Transverse colon (tissue), 4 donors: ENCODE measurements around the gene SMAD7. TPM values are rescaled to one million over a fixed set of nuclear protein-coding genes. Genes with fewer than 3 reads are reported as not detected.

Experiments used
- DNase-seq: peaks from one replicate; pipeline ENCODE4 v3.0.0-alpha.2; 2019
- H3K27ac ChIP-seq, 4 donors: fragments of 200-600 bp; sonication (generic); 2 replicates each; pipeline ENCODE4 v1.5.1; 2016 to 2018; ENCODE audit warnings: inconsistent platforms in 4 of 4
- H3K27me3 ChIP-seq: fragments of 200-600 bp; sonication (generic); 2 replicates; pipeline ENCODE4 v1.5.1; 2017; ENCODE audit warnings: inconsistent platforms
- H3K36me3 ChIP-seq, 4 donors: fragments of 200-600 bp; sonication (generic); 2 replicates each; pipeline ENCODE4 v1.5.1; 2017 to 2019; ENCODE audit warnings: inconsistent platforms in 4 of 4
- H3K4me1 ChIP-seq, 4 donors: fragments of 200-600 bp; sonication (generic); 2 replicates each; pipeline ENCODE4 v1.5.1; 2017 to 2020; ENCODE audit warnings: inconsistent platforms in 4 of 4
- H3K4me3 ChIP-seq, 4 donors: fragments of 200-600 bp; sonication (generic); 1 replicate in 1 of 4; 2 replicates in 3 of 4; pipeline versions ENCODE4 v1.5.1 to v1.6.1; 2017 to 2019; ENCODE audit warnings: inconsistent platforms in 4 of 4
- H3K9me3 ChIP-seq, 2 donors: fragments of 200-600 bp; sonication (generic); 2 replicates each; pipeline ENCODE4 v1.5.1; 2017 to 2019; ENCODE audit warnings: inconsistent platforms in 2 of 2
- EP300 ChIP-seq: sonication (generic); formaldehyde crosslinking; IDR thresholded peaks from one replicate; pipeline ENCODE4 v1.6.1; 2017; ENCODE audit warnings: antibody characterized with exemption, low read depth
- POLR2A ChIP-seq: fragments of 450-650 bp; IDR thresholded peaks from one replicate; pipeline ENCODE4 v1.6.1; 2016; ENCODE audit warnings: antibody characterized with exemption, mild to moderate bottlenecking, moderate library complexity
- POLR2AphosphoS5 ChIP-seq, 3 donors: sonication (generic); formaldehyde crosslinking; IDR thresholded peaks; one replicate each; pipeline ENCODE4 v1.6.1; 2016; ENCODE audit warnings: antibody characterized with exemption in 3 of 3
- whole genome bisulfite sequencing, 2 donors: methylation state at CpG; one replicate each; pipeline ENCODE4 v1.1.5; 2018; ENCODE audit warnings: low coverage in 1 of 2; 5-methylcytosine and 5-hydroxymethylcytosine counted together
- in situ Hi-C, 4 donors: fragments of 200-750 bp; cut with MboI; loops; one replicate each; pipeline versions ENCODE4 v1.15.0 to v1.15.1; 2017; ENCODE audit warnings: low sequenced_read_pairs in 3 of 4, low pct_ligation_motif_present in 1 of 4, low pct_unique_long_range_greater_than_20kb in 1 of 4
- intact Hi-C: fragments of 100-400 bp; cut with DNase I; formaldehyde crosslinking; loops from one replicate; pipeline ENCODE4 v1.15.1; 2023; ENCODE audit warnings: low total_unique reads
- total RNA-seq, 4 donors: library from RNA; depleted of rRNA; stranded (reverse); fragments of >200 nt; gene quantifications; one replicate each; pipeline ENCODE4 v1.1.0, GENCODE V29; 2016
- TF ChIP-seq, protein P1 (sequence below), 5 experiments: fragments of 200-600 bp in 3 of 5; fragments of 450-650 bp in 2 of 5; sonication (generic) in 3 of 5; IDR thresholded peaks; 1 replicate in 2 of 5; 2 replicates in 3 of 5; pipeline ENCODE4 v1.5.1; 2016 to 2017; ENCODE audit warnings: antibody characterized with exemption in 5 of 5, inconsistent platforms in 3 of 5, mild to moderate bottlenecking in 2 of 5, moderate library complexity in 1 of 5

Gene SMAD7
- total RNA-seq, 4 donors from 2014 or later, result 76.0 to 199 (median 77.1) TPM

DNA sequence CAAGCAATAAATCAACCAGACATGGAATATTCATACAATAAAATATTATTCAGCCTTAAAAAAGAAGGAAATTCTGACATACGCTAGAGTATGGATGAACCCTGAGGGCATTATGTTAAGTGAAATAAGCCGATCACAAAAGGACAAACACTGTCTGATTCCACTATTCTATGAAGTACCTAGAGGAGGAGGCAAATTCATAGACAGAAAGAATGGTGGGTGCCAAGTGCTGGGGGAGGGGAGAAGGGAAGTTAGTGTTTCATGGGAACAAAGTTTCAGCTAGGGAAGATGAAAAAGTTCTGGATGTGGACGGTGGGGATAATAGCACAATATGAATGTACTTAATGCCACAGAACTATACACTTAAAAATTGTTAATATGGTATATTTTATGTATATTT is 19.8 kb downstream of the SMAD7 start:
- DNase-seq, result no peak
- H3K4me1 ChIP-seq, result peaks cover 91 to 99% (median 97%) of the 10 kb centered on the region in 4 donors
- intact Hi-C loops, result no loop called here
- WGBS, 2 donors, result 51 to 65% methylated on average over 3 of the region's 3 CpGs
- H3K27me3 ChIP-seq, result no peaks in the 10 kb centered on the region
- TF ChIP-seq, protein P1, sequence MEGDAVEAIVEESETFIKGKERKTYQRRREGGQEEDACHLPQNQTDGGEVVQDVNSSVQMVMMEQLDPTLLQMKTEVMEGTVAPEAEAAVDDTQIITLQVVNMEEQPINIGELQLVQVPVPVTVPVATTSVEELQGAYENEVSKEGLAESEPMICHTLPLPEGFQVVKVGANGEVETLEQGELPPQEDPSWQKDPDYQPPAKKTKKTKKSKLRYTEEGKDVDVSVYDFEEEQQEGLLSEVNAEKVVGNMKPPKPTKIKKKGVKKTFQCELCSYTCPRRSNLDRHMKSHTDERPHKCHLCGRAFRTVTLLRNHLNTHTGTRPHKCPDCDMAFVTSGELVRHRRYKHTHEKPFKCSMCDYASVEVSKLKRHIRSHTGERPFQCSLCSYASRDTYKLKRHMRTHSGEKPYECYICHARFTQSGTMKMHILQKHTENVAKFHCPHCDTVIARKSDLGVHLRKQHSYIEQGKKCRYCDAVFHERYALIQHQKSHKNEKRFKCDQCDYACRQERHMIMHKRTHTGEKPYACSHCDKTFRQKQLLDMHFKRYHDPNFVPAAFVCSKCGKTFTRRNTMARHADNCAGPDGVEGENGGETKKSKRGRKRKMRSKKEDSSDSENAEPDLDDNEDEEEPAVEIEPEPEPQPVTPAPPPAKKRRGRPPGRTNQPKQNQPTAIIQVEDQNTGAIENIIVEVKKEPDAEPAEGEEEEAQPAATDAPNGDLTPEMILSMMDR (IDR thresholded peaks at IDR 0.05), result no peak
- TF ChIP-seq POLR2A (no peak), EP300 (no peak), POLR2AphosphoS5 (IDR thresholded peaks at IDR 0.05) (no peak)
- H3K9me3 ChIP-seq, result no peaks in the 10 kb centered on the region
- in situ Hi-C loops, result no loop called here
- H3K4me3 ChIP-seq, result peak overlapping the region in 1 of 4 donors; percentile 28
- peak overlapping the region; percentile 88 to 98 (median 92) for H3K27ac ChIP-seq
- H3K36me3 ChIP-seq, result no peaks in the 10 kb centered on the region

DNA sequence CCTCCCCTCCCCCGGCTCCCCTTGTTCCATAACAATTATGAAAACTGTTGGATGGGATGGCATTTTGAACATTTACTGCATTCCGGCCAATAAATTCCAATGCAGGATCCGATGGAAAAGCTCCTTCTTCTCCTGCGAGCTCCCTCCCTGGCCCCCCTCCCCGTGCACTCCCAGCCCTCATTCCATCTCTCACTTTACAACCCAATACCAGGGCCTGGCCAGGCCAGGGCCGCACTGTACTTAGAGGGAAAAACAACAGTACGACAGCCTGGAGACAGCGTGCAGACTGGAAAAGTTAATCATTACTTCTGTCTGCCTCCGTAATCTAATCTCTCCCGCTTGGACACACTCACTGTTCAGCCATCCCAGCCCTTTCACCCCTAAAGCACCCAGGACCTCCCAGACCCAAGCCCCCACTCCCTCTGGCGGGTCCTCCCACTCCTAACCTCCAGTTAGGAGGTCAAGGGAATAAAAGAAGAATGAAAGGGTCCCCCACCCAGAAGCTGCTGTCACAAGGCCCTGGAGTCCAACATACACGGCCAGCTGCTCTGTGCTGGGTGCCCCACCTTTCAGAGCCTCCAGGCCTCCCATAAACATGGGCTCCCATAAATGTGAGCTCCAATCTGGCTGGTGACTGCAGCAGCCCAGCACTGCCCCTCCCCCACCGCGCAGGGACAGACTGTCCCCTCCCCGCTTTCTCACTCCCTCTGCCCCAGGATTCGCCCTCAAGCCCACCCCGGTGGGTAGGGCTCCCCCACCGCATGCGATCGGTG is 20.6 kb downstream of the SMAD7 start:
- WGBS, 2 donors, result 28 to 42% methylated on average over 11 to 20 of the region's 20 CpGs
- Histone ChIP-seq H3K4me3 (peak overlapping the region in 1 of 4 donors; percentile 28), H3K36me3 (no peaks in the 10 kb centered on the region), H3K9me3 (no peaks in the 10 kb centered on the region), H3K27ac (peak overlapping the region; percentile 88 to 98 (median 92)), H3K27me3 (no peaks in the 10 kb centered on the region), H3K4me1 (peaks cover 90 to 98% (median 96%) of the 10 kb centered on the region in 4 donors)
- intact Hi-C loops, result no loop called here
- peak; percentile 88 for DNase-seq
- TF ChIP-seq, protein P1 (IDR thresholded peaks at IDR 0.05), result peak in 1 of 5 experiments; percentile 19
- TF ChIP-seq POLR2AphosphoS5 (IDR thresholded peaks at IDR 0.05) (peak in 2 of 3 donors; percentile 74 to 83), EP300 (no peak), POLR2A (peak; percentile 64)
- in situ Hi-C loops, result no loop called here

DNA sequence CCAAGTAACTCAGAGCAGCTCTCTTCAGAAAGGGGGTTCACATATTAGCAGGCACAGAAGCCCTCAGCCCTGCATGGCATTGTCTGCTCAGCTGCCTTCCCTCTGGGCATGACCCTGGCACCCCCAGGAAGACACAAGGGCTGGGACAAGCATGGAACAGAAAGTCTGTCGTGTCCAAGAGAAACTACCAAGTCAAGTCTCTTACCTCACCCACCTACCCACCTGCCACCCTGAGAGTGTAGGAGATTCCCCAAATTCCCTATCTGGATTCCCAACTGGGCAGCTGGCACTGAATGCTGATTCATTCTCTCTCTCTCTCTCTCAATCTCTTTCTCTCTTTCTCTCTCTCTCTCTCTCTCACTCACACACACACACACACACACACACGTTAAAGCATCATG is 21.6 kb downstream of the SMAD7 start:
- Histone ChIP-seq H3K4me3 (peak overlapping the region in 1 of 4 donors; percentile 1), H3K27ac (peak overlapping the region; percentile 88 to 98 (median 92)), H3K36me3 (no peaks in the 10 kb centered on the region), H3K9me3 (no peaks in the 10 kb centered on the region), H3K4me1 (peaks cover 91 to 98% (median 97%) of the 10 kb centered on the region in 4 donors), H3K27me3 (no peaks in the 10 kb centered on the region)
- no peak for DNase-seq
- TF ChIP-seq EP300 (no peak), POLR2A (no peak)
- TF ChIP-seq, protein P1 (IDR thresholded peaks at IDR 0.05), result no peak
- intact Hi-C loops (no loop called here), in situ Hi-C loops (no loop called here)
- WGBS, 2 donors, result 0 to 11% methylated on average over 1 to 2 of the region's 2 CpGs

DNA sequence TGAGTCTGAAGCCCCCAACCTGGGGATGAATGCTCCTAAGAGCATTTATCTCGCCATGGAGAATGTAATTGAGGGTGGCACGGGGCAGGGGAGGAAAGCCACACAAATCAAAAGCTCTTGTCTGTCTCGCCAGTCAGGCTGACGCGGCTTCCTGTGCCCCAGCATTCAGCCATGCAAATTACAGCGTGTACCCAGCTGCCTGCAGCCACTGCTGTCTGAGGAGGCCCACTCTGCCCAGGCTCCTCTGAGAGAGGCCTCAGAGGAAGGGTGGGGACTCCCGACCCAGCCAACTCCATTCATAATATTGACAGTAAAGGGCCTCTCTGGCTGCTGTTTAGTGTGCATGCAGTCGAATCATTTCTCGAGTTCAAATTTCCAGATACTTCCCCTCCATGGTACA is 22.0 kb downstream of the SMAD7 start:
- Histone ChIP-seq H3K4me1 (peaks cover 92 to 98% (median 97%) of the 10 kb centered on the region in 4 donors), H3K27ac (peak overlapping the region; percentile 88 to 98 (median 92)), H3K4me3 (peak overlapping the region in 1 of 4 donors; percentile 1), H3K9me3 (no peaks in the 10 kb centered on the region), H3K27me3 (no peaks in the 10 kb centered on the region), H3K36me3 (no peaks in the 10 kb centered on the region)
- TF ChIP-seq, protein P1 (IDR thresholded peaks at IDR 0.05), result no peak
- TF ChIP-seq EP300 (no peak), POLR2A (peak; percentile 39), POLR2AphosphoS5 (IDR thresholded peaks at IDR 0.05) (peak in 2 of 3 donors; percentile 43 to 54)
- in situ Hi-C loops, result no loop called here
- intact Hi-C loops, result no loop called here
- 5 to 8% methylated on average over 4 to 9 of the region's 9 CpGs for WGBS, 2 donors
- DNase-seq, result peak; percentile 86
